H1 (cell line): ENCODE results near the gene FLT1.

Experiments
- ATF2 ChIP-seq: IDR thresholded peaks from 2 replicates; pipeline ENCODE4 v1.6.1; 2012; ENCODE audit warnings: low read length, inconsistent platforms
- ATF3 ChIP-seq: IDR thresholded peaks from 2 replicates; pipeline ENCODE4 v1.6.1; 2011; ENCODE audit warnings: low read depth, mild to moderate bottlenecking, low read length; ENCODE audit not compliant: insufficient read depth
- CHD1 ChIP-seq: IDR thresholded peaks from 2 replicates; pipeline ENCODE4 v1.6.1; 2012; ENCODE audit warnings: low read depth, low read length, improper control_type of control experiment
- CTCF ChIP-seq, 3 experiments: IDR thresholded peaks; 1 replicate in 2 of 3; 2 replicates in 1 of 3; pipeline versions ENCODE4 v1.5.1 to v1.6.1; 2011; ENCODE audit warnings: low read length in 3 of 3, mild to moderate bottlenecking in 3 of 3, inconsistent platforms in 2 of 3, low read depth in 1 of 3, moderate library complexity in 1 of 3; ENCODE audit not compliant: insufficient read depth in 1 of 3; ENCODE audit errors: control extremely low read depth in 1 of 3
- E2F6 ChIP-seq: IDR thresholded peaks from 2 replicates; pipeline ENCODE4 v1.6.1; 2012; ENCODE audit warnings: inconsistent platforms
- MAFK ChIP-seq: IDR thresholded peaks from 2 replicates; pipeline ENCODE4 v1.6.1; 2012; ENCODE audit warnings: low read depth, mild to moderate bottlenecking, improper control_type of control experiment, low read length
- MAX ChIP-seq: IDR thresholded peaks from 2 replicates; pipeline ENCODE4 v1.6.1; 2012; ENCODE audit warnings: inconsistent platforms
- PHF8 ChIP-seq: fragments of 200-600 bp; sonication (generic); conservative IDR thresholded peaks from 2 replicates; pipeline ENCODE4 v1.7.1; 2012; ENCODE audit warnings: low read depth, mild to moderate bottlenecking, inconsistent platforms, low read length, moderate library complexity
- POLR2A ChIP-seq, 2 experiments: IDR thresholded peaks; 1 replicate in 1 of 2; 2 replicates in 1 of 2; pipeline ENCODE4 v1.6.1; 2011; ENCODE audit warnings: low read depth in 2 of 2, low read length in 2 of 2, mild to moderate bottlenecking in 2 of 2; ENCODE audit errors: control extremely low read depth in 1 of 2
- RFX5 ChIP-seq: IDR thresholded peaks from 2 replicates; pipeline ENCODE4 v1.6.1; 2011; ENCODE audit warnings: low read depth, low read length, improper control_type of control experiment, borderline replicate concordance
- SIN3A ChIP-seq, 2 experiments: IDR thresholded peaks in 1 of 2; conservative IDR thresholded peaks in 1 of 2; 2 replicates each; pipeline ENCODE4 v1.6.1; 2011 to 2012; ENCODE audit warnings: low read length in 2 of 2, improper control_type of control experiment in 1 of 2, low read depth in 1 of 2, mild to moderate bottlenecking in 1 of 2
- SRF ChIP-seq: IDR thresholded peaks from 2 replicates; pipeline ENCODE4 v1.6.1; 2011; ENCODE audit warnings: mild to moderate bottlenecking, low read depth, low read length, moderate library complexity
- TAF1 ChIP-seq: IDR thresholded peaks from 2 replicates; pipeline ENCODE4 v1.6.1; 2011; ENCODE audit warnings: mild to moderate bottlenecking, low read depth, low read length

GRCh38 chr13:28426381-28426780, 68.5 kb downstream of the FLT1 start:
- TF ChIP-seq CTCF (IDR thresholded peaks at IDR 0.05; ENCODE audit: control extremely low read depth in 1 of 3, insufficient read depth in 1 of 3, low read depth in 1 of 3, low read length in 3 of 3) (no peak), RFX5 (no peak), ATF3 (no peak), POLR2A (IDR thresholded peaks at IDR 0.05; ENCODE audit: control extremely low read depth in 1 of 2, low read depth in 2 of 2, low read length in 2 of 2) (no peak), PHF8 (no peak), ATF2 (no peak), CHD1 (no peak), SRF (no peak), MAX (no peak), SIN3A (conservative IDR thresholded peaks at IDR 0.05 in 1 of 2, IDR thresholded peaks at IDR 0.05 in 1 of 2; ENCODE audit: low read depth in 1 of 2, low read length in 2 of 2) (no peak), E2F6 (no peak), MAFK (no peak), TAF1 (no peak)
